HL-60/S4 treated with phorbol 12-myristate 13-acetate at 8.2 ng/mL for 4 days and 3 days (cell line): ENCODE results near the gene TMEM131.
"Not testable (repeated sequence)": the region's sequence is repeated elsewhere in the genome, so short reads cannot be mapped to it uniquely, and the experiment has no call there.

Experiments used
- in situ Hi-C: fragments of 300-500 bp; cut with MboI; formaldehyde crosslinking; loops from 2 replicates; pipeline ENCODE4 v1.15.0; 2022; ENCODE audit warnings: low sequenced_read_pairs

The TMEM131 gene

GRCh38 chr2:97821862-97822261, 173.9 kb downstream of the TMEM131 start:
- in situ Hi-C loops = not testable (repeated sequence)

- in situ Hi-C loops = no loop called here
Measured at GRCh38 chr2:97819754-97820153, 176.0 kb downstream of the TMEM131 start.

- in situ Hi-C loops = no loop called here
Measured at GRCh38 chr2:97816411-97816810, 179.3 kb downstream of the TMEM131 start.

GRCh38 chr2:97812931-97813330, 182.8 kb downstream of the TMEM131 start:
- in situ Hi-C loops = no loop called here

- in situ Hi-C loops = loop anchor here (10.0 kb wide), 1 partner anchor 576 kb away; no protein-coding TSS in a partner anchor
Measured at GRCh38 chr2:97808816-97809215, 186.9 kb downstream of the TMEM131 start.

- in situ Hi-C loops = loop anchor here (10.0 kb wide), 1 partner anchor 578 kb away; no protein-coding TSS in a partner anchor
Measured at GRCh38 chr2:97806738-97807618, 188.8 kb downstream of the TMEM131 start.

GRCh38 chr2:97805776-97806175, 190.0 kb downstream of the TMEM131 start:
- in situ Hi-C loops = loop anchor here (10.0 kb wide), 1 partner anchor 579 kb away; no protein-coding TSS in a partner anchor

- in situ Hi-C loops = loop anchor here (10.0 kb wide), 1 partner anchor 584 kb away; no protein-coding TSS in a partner anchor
Measured at GRCh38 chr2:97801028-97801427, 194.7 kb downstream of the TMEM131 start.

- in situ Hi-C loops = no loop called here
Measured at GRCh38 chr2:97798416-97798815, 197.3 kb downstream of the TMEM131 start.

- in situ Hi-C loops = no loop called here
Measured at GRCh38 chr2:97797355-97797754, 198.4 kb downstream of the TMEM131 start.

GRCh38 chr2:97796465-97797126, 199.2 kb downstream of the TMEM131 start:
- in situ Hi-C loops = no loop called here

- in situ Hi-C loops = no loop called here
Measured at GRCh38 chr2:97792416-97792815, 203.3 kb downstream of the TMEM131 start.

GRCh38 chr2:97788986-97789644, 206.6 kb downstream of the TMEM131 start:
- in situ Hi-C loops = no loop called here

- in situ Hi-C loops = no loop called here
Measured at GRCh38 chr2:97785818-97786217, 209.9 kb downstream of the TMEM131 start.

- in situ Hi-C loops = no loop called here
Measured at GRCh38 chr2:97784953-97785352, 210.8 kb downstream of the TMEM131 start.

- in situ Hi-C loops = no loop called here
Measured at GRCh38 chr2:97781981-97782380, 213.8 kb downstream of the TMEM131 start.

- in situ Hi-C loops = no loop called here
Measured at GRCh38 chr2:97779141-97779540, 216.6 kb downstream of the TMEM131 start.

GRCh38 chr2:97775074-97775473, 220.7 kb downstream of the TMEM131 start:
- in situ Hi-C loops = no loop called here

- in situ Hi-C loops = loop anchor here (25.0 kb wide), 1 partner anchor 1712 kb away; no protein-coding TSS in a partner anchor
Measured at GRCh38 chr2:97774425-97774824, 221.3 kb downstream of the TMEM131 start.

- in situ Hi-C loops = loop anchor here (25.0 kb wide), 1 partner anchor 1708 kb away; no protein-coding TSS in a partner anchor
Measured at GRCh38 chr2:97770445-97770844, 225.3 kb downstream of the TMEM131 start.

GRCh38 chr2:97769711-97770110, 226.0 kb downstream of the TMEM131 start:
- in situ Hi-C loops = loop anchor here (25.0 kb wide), 1 partner anchor 1707 kb away; no protein-coding TSS in a partner anchor
